GM18519 (cell line): ENCODE results near the gene CDR2.
"Not testable (repeated sequence)": the region's sequence is repeated elsewhere in the genome, so short reads cannot be mapped to it uniquely, and the experiment has no call there.

ENCODE experiments used
- ATAC-seq: cut with Tn5 transposase; IDR thresholded peaks from one replicate; pipeline ENCODE4 v1.9.1; 2021; ENCODE audit warnings: mild to moderate bottlenecking, moderate library complexity; ENCODE audit not compliant: unreplicated experiment, low FRiP score

Gene CDR2

DNA sequence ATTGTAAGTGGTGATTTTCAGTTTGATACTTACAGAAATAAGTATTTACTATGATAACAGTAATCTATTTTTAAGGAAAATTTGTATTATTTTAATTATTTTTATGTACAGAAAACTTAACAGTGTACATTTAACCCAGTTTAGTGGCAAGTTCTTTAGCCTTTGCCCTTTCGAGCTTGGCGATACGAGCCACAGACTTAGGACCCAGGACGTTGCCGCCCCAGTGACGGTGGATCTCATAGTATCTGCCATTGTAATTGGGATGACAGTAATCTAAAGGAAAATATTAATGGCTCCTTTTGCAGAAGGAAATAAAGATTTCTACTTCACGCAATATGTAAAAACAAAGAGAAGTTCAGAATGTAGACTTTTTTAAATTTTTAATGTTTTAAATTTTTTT, 5.2 kb upstream of the CDR2 start:
- no peak for ATAC-seq

DNA sequence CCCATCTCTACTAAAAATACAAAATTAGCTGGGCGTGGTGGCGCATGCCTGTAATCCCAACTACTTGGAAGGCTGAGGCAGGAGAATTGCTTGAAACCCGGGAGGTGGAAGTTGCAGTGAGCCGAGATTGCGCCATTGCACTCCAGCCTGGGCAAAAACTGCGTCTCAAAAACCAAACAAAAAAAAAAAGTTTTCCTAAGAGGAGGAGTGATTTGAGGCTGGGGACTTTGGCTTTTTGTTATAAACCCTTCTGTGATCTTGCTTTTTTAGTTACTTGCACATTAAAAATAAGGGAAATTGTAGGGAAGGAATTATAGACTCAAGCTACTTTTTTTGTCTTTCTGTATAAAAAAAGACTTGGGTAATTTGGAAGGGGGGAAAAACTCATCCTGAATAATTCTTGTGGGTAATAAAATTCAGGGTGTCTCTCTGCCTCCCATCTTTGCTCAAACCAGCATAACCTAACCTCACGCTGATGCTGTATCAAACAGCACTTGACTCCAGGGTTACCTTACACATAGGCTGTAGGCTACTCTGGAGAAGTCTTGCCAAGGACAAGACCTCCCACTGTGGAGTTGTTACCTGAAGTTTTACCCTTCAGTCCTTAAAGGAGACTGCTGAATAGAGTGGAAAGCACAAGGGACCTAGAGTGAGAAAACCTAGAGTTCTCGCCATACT, 1.7 kb upstream of the CDR2 start:
- ATAC-seq = no peak

DNA sequence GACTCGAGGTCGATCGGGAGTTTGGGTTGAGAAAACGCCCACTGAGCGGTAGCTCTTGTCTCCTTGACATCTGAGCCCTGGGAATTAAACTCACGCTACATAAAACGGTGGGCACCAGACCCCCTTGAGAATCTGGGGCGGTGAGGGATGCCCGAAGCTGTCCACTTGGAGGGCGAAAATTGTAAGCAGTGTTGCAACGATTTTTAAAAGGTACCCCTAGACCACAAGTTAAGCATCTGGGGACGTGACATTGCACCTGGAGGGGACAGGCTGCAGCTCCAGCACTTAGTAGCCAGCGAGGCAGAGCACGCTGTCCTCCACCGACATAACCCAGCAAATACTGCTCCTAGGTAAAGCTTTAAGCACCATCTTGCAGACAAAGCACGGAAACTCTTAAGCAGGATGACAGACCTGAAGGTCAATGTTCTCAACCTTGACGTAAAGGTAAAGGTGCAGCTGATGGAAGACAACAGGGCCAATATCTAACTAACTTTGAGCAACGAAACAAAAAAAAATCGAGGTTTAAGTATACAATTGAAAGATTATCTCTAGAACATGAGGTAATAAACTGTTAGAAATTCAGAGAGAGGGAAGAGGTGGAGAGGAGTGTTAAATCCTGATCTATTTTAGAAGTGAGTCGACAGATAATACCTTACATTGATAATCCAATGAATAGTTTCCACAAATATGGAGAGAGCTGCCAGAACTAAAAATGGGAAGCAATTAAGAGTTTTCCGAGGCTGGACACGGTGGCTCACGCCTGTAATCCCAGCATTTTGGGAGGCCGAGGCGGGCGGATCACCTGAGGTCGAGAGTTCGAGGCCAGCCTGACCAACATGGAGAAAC, 921 bp upstream of the CDR2 start:
- ATAC-seq = no peak

DNA sequence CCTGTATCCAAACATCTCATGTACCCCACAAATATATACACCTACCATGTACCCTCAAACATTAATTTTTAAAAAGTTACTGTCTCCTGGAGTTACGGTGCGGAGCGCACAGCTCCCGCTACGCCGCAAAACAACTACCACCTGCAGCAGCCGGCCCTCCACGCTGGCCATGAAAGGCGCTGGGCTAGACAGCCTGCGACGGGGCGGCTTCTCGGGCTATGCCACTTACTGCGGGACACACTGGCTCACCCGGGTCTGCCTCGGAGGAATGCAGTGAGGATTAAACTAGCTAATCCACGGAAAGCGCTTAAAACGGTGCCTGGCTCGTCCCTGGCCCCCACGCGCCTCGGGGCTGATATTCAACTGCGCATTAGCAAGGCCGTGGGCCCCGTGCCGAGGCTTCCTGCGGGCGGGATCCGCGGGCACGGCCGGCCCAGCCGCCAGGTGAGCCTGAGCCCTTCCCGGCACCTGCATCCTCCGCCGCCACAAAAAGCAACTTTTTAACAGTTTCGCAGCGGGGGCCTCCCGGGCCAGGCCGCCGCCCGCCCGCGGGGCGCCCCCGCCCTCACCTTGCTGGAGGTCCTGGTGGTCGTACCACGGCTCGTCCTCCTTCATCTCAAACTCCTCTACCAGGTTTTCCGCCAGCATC, 633 bp downstream of the CDR2 start:
- peak; percentile 5 for ATAC-seq

DNA sequence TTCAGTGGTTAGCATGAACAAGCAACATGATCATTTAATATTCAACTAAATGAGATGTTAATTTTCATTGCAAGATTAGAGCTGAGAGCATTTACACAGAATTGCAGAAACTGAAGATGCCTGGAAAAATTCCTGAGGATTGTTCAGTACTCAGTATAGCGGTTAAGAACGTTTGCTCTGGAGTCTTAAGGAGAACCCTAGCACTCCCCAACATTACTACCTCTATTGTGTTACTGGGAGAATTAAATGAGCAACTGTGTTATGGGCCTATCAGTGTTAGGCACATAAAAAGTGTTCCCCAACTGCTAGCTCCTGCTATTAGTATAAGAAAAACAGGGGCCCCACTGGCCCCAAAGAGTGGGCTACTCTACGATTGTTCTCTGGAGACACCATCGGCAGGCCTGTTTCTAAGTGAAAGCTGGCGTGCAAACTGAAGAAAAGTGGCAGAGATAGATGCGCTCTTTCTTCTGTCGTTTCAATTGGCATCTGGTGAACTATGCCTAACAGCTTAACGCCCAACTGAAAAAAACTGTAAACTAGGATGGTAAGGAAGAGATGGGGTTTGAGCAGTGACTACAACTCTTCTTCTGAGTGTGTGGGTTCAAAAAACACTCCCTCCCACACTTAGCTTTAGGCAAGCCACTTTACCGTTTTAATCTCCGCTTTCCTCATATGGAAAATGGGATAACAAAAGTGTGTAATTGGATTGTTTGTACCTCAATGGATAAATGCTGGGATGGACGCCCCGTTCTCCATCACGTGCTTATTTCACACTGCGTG, 1.3 kb downstream of the CDR2 start:
- ATAC-seq = no peak

DNA sequence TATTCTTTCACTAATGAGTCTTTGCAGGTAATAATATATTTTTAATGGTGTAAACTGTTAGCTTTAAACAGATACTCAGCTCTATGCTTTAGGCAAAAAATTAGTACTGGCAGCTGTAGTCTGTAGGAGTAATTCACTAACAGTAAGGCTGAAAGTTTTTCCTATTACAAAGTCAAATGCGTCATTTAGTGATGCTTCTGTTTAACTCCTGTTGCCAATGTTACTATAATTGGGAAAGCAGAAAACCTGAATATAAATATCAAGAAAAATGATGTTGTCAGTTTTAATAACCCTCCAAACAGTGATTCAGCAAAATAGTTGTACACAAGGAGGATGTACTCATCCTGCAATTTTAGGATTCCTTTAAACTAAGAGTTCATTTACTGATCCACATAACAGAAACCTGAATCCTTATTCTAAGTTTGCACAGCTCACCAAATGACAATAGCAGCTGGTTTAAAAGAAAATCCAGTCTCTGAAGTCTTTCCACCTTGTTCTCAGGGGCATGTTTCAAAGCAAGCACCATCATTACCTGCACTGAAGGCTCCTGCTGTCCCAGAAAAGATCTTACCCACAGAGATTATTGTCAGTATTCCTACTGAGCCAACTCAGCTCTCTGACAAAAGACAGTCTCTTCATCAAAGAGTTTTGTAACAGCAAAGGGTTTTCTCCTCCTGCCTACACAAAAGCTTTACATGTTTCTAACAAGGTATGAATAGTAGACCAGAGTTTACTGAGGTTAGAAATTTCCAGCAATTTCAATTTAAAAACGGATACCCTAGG, 4.2 kb downstream of the CDR2 start:
- no peak for ATAC-seq

DNA sequence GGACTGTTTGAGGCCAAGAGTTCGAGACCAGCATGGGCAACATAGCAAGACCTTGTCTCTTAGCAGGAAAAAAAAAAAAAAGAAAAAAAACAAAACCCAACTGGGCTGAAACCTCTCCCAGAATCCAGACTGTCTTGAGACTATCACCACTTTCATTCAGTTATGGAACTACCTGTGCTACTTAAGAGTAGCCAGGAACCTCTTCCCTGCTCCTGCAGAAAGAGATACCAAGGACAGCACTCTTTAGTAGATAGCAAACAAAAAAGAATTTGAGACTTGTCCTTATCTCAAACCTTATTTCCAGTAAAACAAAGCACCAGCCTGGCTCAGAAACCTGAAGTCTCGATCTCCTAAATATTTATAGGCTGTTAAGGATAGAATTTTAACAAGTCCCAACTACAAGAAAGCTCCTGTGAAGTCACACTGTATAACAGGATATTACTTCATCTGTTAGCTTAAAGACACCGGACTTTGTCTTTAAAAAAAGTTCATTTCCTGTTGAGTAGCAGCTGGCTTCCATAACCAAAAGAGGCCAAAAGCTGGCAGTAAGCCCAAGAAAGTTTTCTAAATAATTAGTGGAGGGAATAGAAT, 5.1 kb downstream of the CDR2 start:
- no peak for ATAC-seq

DNA sequence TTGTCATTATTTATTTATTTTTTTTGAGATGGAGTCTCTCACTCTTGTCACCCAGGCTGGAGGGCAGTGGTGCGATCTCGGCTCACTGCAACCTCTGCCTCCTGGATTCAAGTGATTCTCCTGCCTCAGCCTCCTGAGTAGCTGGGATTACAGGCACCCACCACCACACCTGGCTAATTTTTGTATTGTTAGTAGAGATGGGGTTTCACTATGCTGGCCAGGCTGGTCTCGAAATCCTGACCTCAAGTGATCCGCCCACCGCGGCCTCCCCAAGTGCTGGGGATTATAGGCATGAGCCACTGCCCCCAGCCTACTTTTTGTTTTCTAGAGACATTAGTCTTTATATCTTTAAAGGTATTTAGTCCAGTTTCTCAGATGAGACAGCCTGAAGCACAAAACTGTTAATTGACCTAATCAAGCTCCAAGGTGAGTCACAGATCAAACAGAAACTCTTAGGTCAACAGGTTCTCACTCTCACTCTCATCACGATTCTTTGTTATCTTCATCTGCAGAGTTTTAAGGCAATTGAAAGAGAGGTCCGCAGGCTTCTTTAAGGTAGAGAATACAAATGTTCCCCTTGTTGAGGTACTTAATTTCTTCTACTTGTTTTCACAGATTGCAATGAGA, 6.1 kb downstream of the CDR2 start:
- not testable (repeated sequence) for ATAC-seq

DNA sequence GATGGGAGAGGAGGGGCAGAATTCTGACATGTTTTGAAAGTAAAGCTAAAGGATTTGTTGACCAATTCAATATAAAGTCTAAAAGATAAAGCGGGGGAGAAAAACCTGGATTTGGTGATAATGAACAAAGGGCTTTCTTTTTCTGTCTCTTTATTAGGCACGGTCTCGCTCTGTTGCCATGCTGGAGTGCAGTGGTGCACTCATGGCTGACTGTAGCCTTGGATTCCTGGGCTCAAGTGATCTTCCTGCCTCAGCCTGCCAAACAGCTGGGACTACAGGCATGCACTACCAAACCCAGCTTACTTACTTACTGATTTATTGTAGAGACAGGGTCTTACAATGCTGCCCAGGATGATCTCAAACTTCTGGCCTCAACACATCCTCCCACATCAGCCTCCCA, 7.5 kb downstream of the CDR2 start:
- ATAC-seq = no peak

DNA sequence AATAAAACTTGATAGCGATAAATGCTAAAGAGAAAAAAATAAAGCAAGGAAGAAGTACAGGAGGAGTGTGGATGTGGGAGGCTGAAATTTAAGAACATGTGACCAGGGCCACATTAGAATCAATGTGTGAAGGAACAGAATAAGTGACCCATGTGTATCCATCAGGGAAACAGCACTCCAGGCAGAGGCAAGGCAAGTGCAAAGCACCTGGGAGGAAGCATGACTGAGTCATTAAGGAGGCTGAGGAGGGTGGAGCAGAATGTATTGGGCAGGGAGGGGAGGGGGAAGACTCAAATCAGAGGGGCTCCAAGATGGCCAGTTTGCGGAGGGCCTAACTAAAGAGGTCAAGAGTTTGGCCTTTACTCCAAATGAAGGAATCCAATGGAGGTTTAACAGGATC, 8.0 kb downstream of the CDR2 start:
- no peak for ATAC-seq

DNA sequence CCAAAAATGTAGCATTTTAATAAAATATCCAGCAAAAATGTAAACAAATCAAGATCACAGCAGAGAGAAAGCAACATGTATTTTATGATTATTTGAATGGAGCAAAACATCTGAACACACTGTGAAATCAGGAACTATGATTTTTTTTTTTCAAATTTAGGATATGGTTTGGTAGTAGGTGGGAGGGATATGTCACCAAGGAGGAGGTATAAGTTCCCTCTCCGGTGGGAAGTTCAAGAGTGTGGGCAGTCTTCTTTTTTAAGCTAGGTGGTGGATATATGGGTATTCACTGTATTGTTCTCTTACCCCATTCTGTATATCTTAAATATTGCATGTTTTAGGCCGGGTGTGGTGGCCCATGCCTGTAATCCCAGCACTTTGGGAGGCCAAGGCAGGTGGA, 10.2 kb downstream of the CDR2 start:
- no peak for ATAC-seq

DNA sequence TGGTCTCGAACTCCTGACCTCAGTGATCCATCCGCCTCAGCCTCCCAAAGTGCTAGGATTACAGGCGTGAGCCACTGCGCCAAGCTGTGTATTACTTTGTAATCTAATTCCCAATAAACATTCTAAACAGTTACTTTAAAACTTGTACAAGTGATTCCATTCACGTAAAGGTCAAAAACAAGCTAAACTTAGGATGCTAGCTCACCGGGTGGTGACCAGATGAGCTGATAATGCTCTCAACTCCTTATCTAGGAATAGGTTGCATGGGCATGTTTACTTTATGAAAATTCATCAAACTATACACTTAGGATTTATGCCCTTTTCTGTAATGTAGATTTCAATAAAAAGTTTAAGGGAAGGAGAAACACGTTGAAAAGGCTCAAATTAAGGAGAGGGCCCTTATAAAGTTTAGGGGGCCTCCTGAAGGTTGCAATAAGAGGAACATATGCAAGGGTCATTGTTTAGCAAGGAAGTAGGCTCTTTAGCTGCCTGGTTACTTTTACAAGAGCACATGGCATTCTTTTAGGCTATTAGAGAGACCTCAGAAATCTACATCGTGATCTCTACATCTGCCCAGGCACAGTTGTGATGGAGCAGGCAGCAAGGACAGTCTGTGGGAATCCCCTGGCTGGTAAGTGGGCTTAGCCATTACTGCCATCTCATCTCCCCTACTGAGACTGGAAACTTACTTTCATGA, 13.3 kb downstream of the CDR2 start:
- ATAC-seq = no peak

DNA sequence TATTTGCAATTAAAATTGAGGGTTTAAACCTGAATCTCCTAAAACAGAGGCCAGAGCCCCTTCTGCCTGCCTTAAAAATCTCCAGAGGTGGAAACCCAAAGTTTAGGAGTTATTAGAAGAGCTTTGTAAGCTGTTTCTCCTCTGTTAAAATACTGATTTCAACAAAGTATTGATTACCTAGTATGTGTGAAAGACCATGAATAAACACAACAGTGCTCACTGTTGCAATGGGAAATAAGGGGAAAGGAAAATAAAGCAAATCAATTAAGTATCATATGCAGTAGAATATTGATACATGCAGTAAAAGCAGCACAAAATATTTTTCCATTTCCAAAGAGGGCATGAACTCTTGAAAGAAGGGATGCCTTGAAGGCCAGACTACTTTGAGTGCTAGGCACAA, 14.7 kb downstream of the CDR2 start:
- no peak for ATAC-seq

DNA sequence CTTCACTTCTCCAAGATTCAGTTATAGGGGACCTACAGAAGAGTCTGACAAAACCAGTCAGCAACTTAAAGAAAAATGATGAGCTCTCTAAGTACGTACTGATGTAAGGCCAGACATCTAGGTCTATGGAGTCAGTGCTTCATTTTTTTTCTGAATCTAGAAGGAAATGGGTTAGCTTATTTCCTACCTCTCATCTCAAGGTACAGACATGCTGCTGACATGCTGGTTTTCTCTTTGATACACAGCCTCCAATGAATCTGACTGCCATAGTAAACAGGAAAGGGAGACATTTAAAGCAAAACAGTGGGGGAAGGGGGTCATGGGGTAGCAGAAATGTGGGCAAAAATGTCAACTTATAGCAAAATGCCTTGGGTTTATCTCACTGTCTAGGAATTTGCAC, 16.4 kb downstream of the CDR2 start:
- ATAC-seq = no peak

DNA sequence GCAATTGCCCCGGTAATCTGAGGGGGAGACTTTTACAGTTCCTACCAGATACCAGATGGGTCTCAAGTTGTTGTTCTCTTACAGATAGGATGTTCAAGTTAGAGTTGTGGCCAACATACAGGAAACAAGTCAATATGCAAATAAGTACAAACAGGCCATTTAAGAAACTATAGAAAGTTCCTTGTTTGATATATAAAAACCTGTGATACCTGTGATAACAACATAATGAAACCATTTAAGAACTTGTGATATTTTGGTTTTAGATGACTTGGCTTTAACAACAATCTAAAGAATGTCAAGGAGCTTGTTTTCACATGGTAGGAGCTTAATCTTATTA, 16.8 kb downstream of the CDR2 start:
- ATAC-seq = no peak

DNA sequence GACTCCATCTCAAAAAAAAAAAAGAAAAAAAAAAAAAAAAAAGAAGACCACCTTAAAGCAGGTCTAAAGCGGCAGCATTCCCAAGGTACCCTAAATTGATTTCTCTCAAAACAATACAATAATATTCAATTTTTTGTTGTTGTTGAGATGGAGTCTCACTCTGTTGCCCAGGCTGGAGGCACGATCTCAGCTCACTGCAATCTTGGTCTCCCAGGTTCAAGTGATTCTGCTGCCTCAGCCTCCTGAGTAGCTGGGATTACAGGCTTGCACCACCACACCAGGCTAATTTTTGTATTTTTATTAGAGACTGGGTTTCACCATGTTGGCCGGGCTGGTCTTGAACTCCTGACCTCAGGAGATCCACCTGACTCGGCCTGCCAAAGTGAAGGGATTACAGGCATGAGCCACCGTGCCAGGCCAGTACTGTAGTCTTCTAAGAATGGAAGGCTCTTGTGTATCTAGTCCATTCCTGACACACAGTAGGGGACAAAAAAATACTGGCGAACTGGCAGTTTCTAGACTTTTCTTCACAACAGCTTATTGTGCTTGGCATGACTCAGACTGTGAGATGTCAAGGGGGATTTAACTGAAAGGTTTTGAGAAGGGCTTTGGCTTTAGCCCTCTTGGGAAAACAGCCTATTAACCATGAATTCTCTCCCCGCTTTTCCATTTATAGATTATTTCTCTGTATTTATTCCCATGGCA, 17.3 kb downstream of the CDR2 start:
- ATAC-seq = no peak

DNA sequence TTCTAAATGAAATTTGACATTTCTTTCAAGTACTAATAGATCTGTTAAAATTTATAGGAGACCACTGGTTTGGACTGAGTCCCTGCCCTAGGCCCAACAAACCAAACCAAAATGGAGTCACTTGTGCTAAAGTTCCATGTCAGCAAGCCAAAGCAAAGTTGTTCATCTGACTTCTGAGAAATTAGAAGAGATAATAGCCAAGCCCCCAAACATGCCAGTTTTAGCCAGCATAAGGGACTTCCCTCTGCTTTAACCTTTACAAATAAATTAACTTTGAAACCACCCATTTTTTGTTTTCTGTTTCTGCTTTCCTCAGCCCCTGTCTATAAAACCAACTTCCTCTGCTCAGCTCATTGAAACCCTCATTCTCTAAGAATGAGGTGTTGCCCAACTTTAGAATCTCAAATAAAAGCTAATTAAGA, 18.9 kb downstream of the CDR2 start:
- ATAC-seq = no peak

DNA sequence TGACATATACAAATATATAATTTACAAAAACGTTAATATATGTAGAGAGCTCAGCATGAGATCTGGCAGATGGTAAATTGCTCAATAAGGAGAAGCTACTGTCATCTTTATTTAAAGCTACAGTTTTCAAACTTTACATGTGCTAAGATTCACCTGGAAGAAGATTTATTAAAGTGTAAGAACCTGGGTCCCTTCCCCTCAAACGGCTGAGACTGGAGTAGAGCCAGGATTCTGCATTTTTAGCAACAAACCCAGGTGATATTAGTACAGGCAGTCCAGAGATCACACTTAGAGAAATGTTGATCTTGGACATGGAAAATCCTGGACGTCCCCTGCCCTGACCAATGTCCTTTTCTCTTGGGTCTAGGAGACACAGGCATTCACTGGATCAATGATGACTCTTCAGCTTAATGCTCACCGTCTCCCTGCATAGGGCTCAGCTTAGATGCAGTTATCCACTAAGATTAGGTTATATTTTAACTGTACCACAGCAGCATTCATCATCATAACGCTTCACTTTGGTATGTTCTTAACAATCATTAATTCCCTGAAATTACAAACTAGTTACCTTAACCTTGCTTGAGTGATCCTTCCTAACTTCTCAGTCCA, 20.4 kb downstream of the CDR2 start:
- no peak for ATAC-seq
